ENCODE measurements around the gene SRPX2. TPM values are rescaled to one million over a fixed set of nuclear protein-coding genes. Genes with fewer than 3 reads are reported as not detected.
"Not testable (repeated sequence)": the region's sequence is repeated elsewhere in the genome, so short reads cannot be mapped to it uniquely, and the experiment has no call there.

SRPX2 gene
- total RNA-seq, 1 experiment from 2014 or later, result 74.5 TPM

GRCh38 chrX:100696699-100697351 is 52.8 kb downstream of the SRPX2 start:
- DNase-seq (ENCODE audit: low read depth), result no peak

GRCh38 chrX:100698551-100698950 is 54.6 kb downstream of the SRPX2 start:
- DNase-seq (ENCODE audit: low read depth), result no peak

- DNase-seq (ENCODE audit: low read depth), result no peak
These were observed 56.8 kb downstream of the SRPX2 start for GRCh38 chrX:100700809-100701208.

GRCh38 chrX:100704581-100705203 is 60.7 kb downstream of the SRPX2 start:
- DNase-seq (ENCODE audit: low read depth), result no peak

- DNase-seq (ENCODE audit: low read depth), result no peak
These were observed 66.8 kb downstream of the SRPX2 start for GRCh38 chrX:100710816-100711215.

- no peak for DNase-seq (ENCODE audit: low read depth)
These were observed 73.4 kb downstream of the SRPX2 start for GRCh38 chrX:100717363-100717762.

- no peak for DNase-seq (ENCODE audit: low read depth)
These were observed 75.1 kb downstream of the SRPX2 start for GRCh38 chrX:100719139-100719538.

- DNase-seq (ENCODE audit: low read depth), result no peak
These were observed 76.3 kb downstream of the SRPX2 start for GRCh38 chrX:100720301-100720700.

GRCh38 chrX:100721328-100721727 is 77.3 kb downstream of the SRPX2 start:
- DNase-seq (ENCODE audit: low read depth), result no peak

GRCh38 chrX:100724006-100724405 is 80.0 kb downstream of the SRPX2 start:
- DNase-seq (ENCODE audit: low read depth), result not testable (repeated sequence)

Other genes with a start within 250 kb of the SRPX2 start
- not detected in 2 replicates for gene PCDH19, start 233.9 kb upstream of the SRPX2 start, total RNA-seq (2014; rRNA removed)
- not detected in 2 replicates for gene TNMD, start 59.3 kb upstream of the SRPX2 start, total RNA-seq (2014; rRNA removed)
- gene TSPAN6, start 7.4 kb upstream of the SRPX2 start, total RNA-seq (2014; rRNA removed), result 23.5 and 27.3 TPM in 2 replicates
- 2.7 and 3.2 TPM in 2 replicates for gene SYTL4, start 87.9 kb downstream of the SRPX2 start, total RNA-seq (2014; rRNA removed)
- 29.4 and 32.3 TPM in 2 replicates for gene CSTF2, start 176.2 kb downstream of the SRPX2 start, total RNA-seq (2014; rRNA removed)
- gene NOX1, start 230.2 kb downstream of the SRPX2 start, total RNA-seq (2014; rRNA removed), result not detected in 2 replicates